Epithelial cell of esophagus (primary cell): ENCODE data around the gene CCDC122.
"Not testable (repeated sequence)": the region's sequence is repeated elsewhere in the genome, so short reads cannot be mapped to it uniquely, and the experiment has no call there.

Source experiments
- DNase-seq: peaks from one replicate; pipeline ENCODE4 v3.0.0; 2010; ENCODE audit warnings: low read depth
- H3K4me3 ChIP-seq: 2 replicates; pipeline ENCODE4 v1.5.1; 2011; ENCODE audit warnings: mild to moderate bottlenecking, low read length, control low read depth
- TF ChIP-seq, protein P1 (sequence below): IDR thresholded peaks from 2 replicates; pipeline ENCODE4 v1.5.1; 2011; ENCODE audit warnings: low read depth, mild to moderate bottlenecking, low read length, control low read depth, inconsistent platforms; ENCODE audit not compliant: insufficient read depth; ENCODE audit errors: missing control alignments

The CCDC122 gene

DNA sequence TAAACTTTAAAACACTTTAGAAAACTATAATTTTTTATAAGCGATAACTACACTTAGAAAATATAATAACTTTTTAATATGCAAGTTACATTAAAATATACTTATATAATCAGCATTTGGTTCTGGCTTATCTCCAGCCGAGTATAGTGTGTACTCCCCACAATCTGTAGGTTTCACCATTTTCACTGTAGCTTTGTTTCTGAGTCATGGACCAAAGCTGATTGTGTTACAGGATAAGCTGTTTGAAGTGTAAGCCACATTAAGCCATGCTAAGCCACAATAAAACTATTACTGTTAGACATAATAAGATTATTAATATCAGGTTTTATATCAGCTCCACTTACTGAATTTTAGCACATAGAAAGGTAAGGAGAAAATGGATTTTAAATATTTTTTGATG, 43.8 kb downstream of the CCDC122 start:
- DNase-seq, result peak; percentile 4
- H3K4me3 ChIP-seq, result no peak overlapping the region
- TF ChIP-seq, protein P1, sequence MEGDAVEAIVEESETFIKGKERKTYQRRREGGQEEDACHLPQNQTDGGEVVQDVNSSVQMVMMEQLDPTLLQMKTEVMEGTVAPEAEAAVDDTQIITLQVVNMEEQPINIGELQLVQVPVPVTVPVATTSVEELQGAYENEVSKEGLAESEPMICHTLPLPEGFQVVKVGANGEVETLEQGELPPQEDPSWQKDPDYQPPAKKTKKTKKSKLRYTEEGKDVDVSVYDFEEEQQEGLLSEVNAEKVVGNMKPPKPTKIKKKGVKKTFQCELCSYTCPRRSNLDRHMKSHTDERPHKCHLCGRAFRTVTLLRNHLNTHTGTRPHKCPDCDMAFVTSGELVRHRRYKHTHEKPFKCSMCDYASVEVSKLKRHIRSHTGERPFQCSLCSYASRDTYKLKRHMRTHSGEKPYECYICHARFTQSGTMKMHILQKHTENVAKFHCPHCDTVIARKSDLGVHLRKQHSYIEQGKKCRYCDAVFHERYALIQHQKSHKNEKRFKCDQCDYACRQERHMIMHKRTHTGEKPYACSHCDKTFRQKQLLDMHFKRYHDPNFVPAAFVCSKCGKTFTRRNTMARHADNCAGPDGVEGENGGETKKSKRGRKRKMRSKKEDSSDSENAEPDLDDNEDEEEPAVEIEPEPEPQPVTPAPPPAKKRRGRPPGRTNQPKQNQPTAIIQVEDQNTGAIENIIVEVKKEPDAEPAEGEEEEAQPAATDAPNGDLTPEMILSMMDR, result no peak

DNA sequence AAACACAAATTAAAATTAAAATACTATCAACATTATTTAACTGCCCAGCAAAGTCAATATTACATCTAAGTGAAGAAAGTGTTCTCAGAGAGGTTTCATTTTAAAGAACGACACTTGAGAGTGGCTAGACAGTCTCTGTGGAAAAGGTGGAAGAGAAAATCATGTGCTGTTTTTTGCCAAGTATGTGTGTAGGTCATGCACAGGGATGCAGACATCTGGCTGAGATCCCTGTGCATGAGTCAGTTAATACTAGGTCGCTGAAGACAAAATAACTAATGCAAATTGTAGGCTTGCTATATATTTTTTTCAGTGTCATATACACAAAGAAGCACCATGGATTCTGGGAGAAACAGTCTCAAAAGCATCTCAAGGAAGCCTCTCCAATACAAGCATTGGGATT, 48.5 kb downstream of the CCDC122 start:
- TF ChIP-seq, protein P1, result no peak
- DNase-seq, result peak; percentile 38
- H3K4me3 ChIP-seq, result no peak overlapping the region

DNA sequence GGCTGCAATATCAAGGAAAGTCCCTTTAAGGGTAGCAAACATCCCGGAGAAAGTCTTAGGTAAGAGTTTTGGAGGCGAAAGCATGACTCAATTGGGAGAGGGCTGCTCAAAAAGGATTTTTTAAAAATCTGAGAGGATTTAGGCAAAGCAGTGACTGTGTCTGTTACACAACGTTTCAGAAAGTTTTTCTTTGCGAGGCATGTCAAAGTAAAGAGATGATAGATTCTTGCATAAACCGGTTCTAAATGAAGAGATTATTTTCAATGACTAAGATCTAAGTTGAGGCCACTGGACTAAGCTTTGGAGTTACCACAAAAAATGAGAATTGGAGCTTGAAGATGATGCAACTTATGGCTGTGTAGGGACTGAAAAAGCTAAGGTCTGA, 49.1 kb downstream of the CCDC122 start:
- H3K4me3 ChIP-seq, result no peak overlapping the region
- peak; percentile 71 for DNase-seq
- TF ChIP-seq, protein P1, result no peak

DNA sequence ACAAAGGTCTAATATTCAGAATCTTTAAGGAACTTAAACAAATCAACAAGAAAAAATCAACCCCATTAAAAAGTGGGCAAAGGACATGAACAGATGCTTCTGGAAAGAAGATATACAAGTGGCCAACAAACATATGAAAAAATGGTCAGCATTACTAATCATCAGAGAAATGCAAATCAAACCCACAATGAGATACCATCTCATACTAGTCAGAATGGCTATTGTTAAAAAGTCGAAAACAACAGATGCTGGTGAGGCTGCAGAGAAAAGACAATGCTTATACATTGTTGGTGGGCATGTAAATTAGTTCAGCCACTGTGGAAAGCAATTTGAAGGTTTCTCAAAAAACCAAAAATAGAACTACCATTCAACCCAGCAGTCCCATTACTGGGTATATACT, 54.9 kb downstream of the CCDC122 start:
- DNase-seq, result peak; percentile 27

DNA sequence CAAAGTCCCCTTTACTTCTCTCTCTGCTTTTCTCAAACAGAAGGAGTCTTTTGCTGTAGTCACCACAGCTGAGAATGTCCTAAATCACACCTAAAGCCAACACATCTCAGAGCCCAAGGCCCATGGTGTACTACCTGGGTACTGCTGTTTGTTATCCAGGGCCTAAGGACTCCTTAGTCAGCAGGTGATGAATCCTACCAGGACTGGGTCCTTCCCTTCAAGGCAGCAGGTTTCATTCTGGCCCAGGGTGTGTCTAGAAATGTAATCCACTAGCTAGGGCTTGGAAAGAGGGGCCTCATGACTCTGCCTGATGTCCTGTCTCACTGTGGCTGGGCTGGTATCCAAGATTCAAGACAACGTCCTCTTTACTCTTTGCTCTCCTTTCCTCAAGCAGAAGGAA, 56.6 kb downstream of the CCDC122 start:
- DNase-seq, result peak; percentile 56
- TF ChIP-seq, protein P1, result no peak
- no peak overlapping the region for H3K4me3 ChIP-seq

More for the DNA sequence above, 54.9 kb downstream of the CCDC122 start:
- not testable (repeated sequence) for H3K4me3 ChIP-seq

DNA sequence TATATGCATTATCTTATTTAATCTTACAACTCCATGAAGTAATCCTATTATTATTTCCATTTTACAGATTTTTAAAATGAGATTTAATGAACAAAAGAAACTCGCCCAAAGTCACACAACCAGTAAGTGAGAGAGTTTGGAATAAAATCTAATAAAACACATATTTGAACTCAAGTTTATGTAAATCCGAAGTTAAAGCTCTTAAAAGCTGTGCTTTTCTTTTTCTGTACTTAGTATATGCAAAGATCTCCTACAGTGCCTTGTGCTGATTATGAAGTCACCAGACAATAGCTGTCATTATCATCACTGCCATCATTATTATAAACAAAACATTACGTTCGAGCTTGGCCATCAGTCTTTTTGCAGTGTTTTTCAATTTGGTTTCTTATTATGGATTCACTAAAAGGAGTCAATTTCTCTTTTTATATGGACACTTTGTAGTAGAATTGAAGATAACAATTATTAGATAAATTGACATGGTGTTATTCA, 63.1 kb downstream of the CCDC122 start:
- TF ChIP-seq, protein P1, result no peak
- DNase-seq, result no peak

DNA sequence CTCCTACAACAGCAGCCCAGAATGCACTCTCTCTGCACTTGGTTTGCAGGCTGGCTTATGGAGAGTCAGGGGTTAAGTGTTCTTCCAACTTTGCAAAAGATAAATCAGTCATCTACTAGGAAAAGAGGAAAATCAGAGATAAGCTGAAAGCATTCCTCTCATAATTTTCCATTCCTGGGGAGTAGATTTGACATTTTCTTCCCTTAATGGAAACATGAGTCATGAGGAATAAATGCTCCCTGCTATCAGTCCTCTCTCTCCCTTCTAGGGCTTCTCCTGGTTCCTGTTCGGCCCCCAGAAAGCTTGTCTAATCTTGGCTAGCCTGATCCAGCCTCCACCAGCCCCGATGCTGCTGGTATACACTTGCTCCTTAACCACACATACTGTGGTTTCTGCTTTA, 64.3 kb downstream of the CCDC122 start:
- no peak overlapping the region for H3K4me3 ChIP-seq
- TF ChIP-seq, protein P1, result no peak
- no peak for DNase-seq

More for the DNA sequence above, 63.1 kb downstream of the CCDC122 start:
- no peak overlapping the region for H3K4me3 ChIP-seq
